ENCODE data around the gene LOXL3. TPM values are rescaled to one million over a fixed set of nuclear protein-coding genes. Genes with fewer than 3 reads are reported as not detected.

The LOXL3 gene
- total RNA-seq, 1 donor from 2014 or later, result 62.1 TPM

- H3K4me1 Mint-ChIP-seq (ENCODE audit: unreplicated experiment), result peaks cover 13% of the 10 kb centered on the region
- H3K27me3 Mint-ChIP-seq (ENCODE audit: unreplicated experiment), result no peaks in the 10 kb centered on the region
- no peak for DNase-seq (ENCODE audit: extremely low spot score, unreplicated experiment)
- no peaks in the 10 kb centered on the region for H3K36me3 Mint-ChIP-seq (ENCODE audit: unreplicated experiment)
- TF ChIP-seq CTCF (IDR thresholded peaks at IDR 0.05), result no peak
- no peaks in the 10 kb centered on the region for H3K9me3 Mint-ChIP-seq (ENCODE audit: unreplicated experiment)
- H3K4me3 Mint-ChIP-seq (ENCODE audit: unreplicated experiment), result no peak overlapping the region
- no peak overlapping the region for H3K27ac Mint-ChIP-seq (ENCODE audit: unreplicated experiment)
Observed at GRCh38 chr2:74560591-74560990, 6.8 kb upstream of the LOXL3 start.

GRCh38 chr2:74559912-74560311 lies 6.2 kb upstream of the LOXL3 start:
- no peak overlapping the region for H3K27ac Mint-ChIP-seq (ENCODE audit: unreplicated experiment)

GRCh38 chr2:74558284-74559230 lies 4.8 kb upstream of the LOXL3 start:
- no peaks in the 10 kb centered on the region for H3K27me3 Mint-ChIP-seq (ENCODE audit: unreplicated experiment)
- H3K36me3 Mint-ChIP-seq (ENCODE audit: unreplicated experiment), result no peaks in the 10 kb centered on the region
- H3K4me3 Mint-ChIP-seq (ENCODE audit: unreplicated experiment), result no peak overlapping the region
- no peak overlapping the region for H3K27ac Mint-ChIP-seq (ENCODE audit: unreplicated experiment)
- no peak for TF ChIP-seq CTCF (IDR thresholded peaks at IDR 0.05)
- peaks cover 10% of the 10 kb centered on the region for H3K4me1 Mint-ChIP-seq (ENCODE audit: unreplicated experiment)
- no peak for DNase-seq (ENCODE audit: extremely low spot score, unreplicated experiment)
- H3K9me3 Mint-ChIP-seq (ENCODE audit: unreplicated experiment), result no peaks in the 10 kb centered on the region

More at GRCh38 chr2:74559912-74560311, 6.2 kb upstream of the LOXL3 start:
- Mint-ChIP-seq H3K27me3 (ENCODE audit: unreplicated experiment) (no peaks in the 10 kb centered on the region), H3K4me1 (ENCODE audit: unreplicated experiment) (peaks cover 15% of the 10 kb centered on the region), H3K36me3 (ENCODE audit: unreplicated experiment) (no peaks in the 10 kb centered on the region), H3K9me3 (ENCODE audit: unreplicated experiment) (no peaks in the 10 kb centered on the region), H3K4me3 (ENCODE audit: unreplicated experiment) (no peak overlapping the region)
- no peak for DNase-seq (ENCODE audit: extremely low spot score, unreplicated experiment)
- no peak for TF ChIP-seq CTCF (IDR thresholded peaks at IDR 0.05)

GRCh38 chr2:74556831-74557370 lies 3.2 kb upstream of the LOXL3 start:
- no peak for DNase-seq (ENCODE audit: extremely low spot score, unreplicated experiment)
- Mint-ChIP-seq H3K9me3 (ENCODE audit: unreplicated experiment) (no peaks in the 10 kb centered on the region), H3K4me1 (ENCODE audit: unreplicated experiment) (peaks cover 22% of the 10 kb centered on the region), H3K36me3 (ENCODE audit: unreplicated experiment) (no peaks in the 10 kb centered on the region), H3K27ac (ENCODE audit: unreplicated experiment) (no peak overlapping the region), H3K4me3 (ENCODE audit: unreplicated experiment) (no peak overlapping the region), H3K27me3 (ENCODE audit: unreplicated experiment) (no peaks in the 10 kb centered on the region)
- no peak for TF ChIP-seq CTCF (IDR thresholded peaks at IDR 0.05)

GRCh38 chr2:74556159-74556558 lies 2.4 kb upstream of the LOXL3 start:
- H3K27me3 Mint-ChIP-seq (ENCODE audit: unreplicated experiment), result no peaks in the 10 kb centered on the region
- peaks cover 6% of the 10 kb centered on the region for H3K36me3 Mint-ChIP-seq (ENCODE audit: unreplicated experiment)
- H3K4me3 Mint-ChIP-seq (ENCODE audit: unreplicated experiment), result peak overlapping the region; percentile 45
- TF ChIP-seq CTCF (IDR thresholded peaks at IDR 0.05), result no peak
- DNase-seq (ENCODE audit: extremely low spot score, unreplicated experiment), result no peak
- H3K27ac Mint-ChIP-seq (ENCODE audit: unreplicated experiment), result no peak overlapping the region
- H3K4me1 Mint-ChIP-seq (ENCODE audit: unreplicated experiment), result peaks cover 29% of the 10 kb centered on the region
- no peaks in the 10 kb centered on the region for H3K9me3 Mint-ChIP-seq (ENCODE audit: unreplicated experiment)

All from osteocyte (in vitro differentiated cells).